GM19468 (cell line): ENCODE measurements around the gene CLECL1.

Source experiments
- ATAC-seq: cut with Tn5 transposase; IDR thresholded peaks from one replicate; pipeline ENCODE4 v1.9.1; 2021; ENCODE audit warnings: mild to moderate bottlenecking, moderate library complexity, moderate number of reproducible peaks; ENCODE audit not compliant: unreplicated experiment; ENCODE audit errors: extremely low read depth

The CLECL1 gene

GRCh38 chr12:9732921-9733461 lies at the start of gene CLECL1:
Gene CLECL1 (minus strand): TSS chr12:9733097.
- ATAC-seq = no peak

- no peak for ATAC-seq
These were observed 48.5 kb upstream of the CLECL1 start for GRCh38 chr12:9781360-9781759.

GRCh38 chr12:9779209-9779608 lies 46.3 kb upstream of the CLECL1 start:
- no peak for ATAC-seq

GRCh38 chr12:9776781-9777180 lies 43.9 kb upstream of the CLECL1 start:
- no peak for ATAC-seq

- no peak for ATAC-seq
These were observed 40.5 kb upstream of the CLECL1 start for GRCh38 chr12:9773216-9773877.

- ATAC-seq = no peak
These were observed 30.1 kb upstream of the CLECL1 start for GRCh38 chr12:9763025-9763424.

- ATAC-seq = no peak
These were observed 29.5 kb upstream of the CLECL1 start for GRCh38 chr12:9762369-9762768.

GRCh38 chr12:9761419-9761781 lies 28.5 kb upstream of the CLECL1 start:
- no peak for ATAC-seq

GRCh38 chr12:9760699-9761418 lies 28.0 kb upstream of the CLECL1 start, which contains the start of gene CD69:
Gene CD69 (minus strand): TSS chr12:9760901. CDS start chr12:9760820, 81 bp downstream.
- ATAC-seq = peak; percentile 13

- ATAC-seq = no peak
These were observed 27.2 kb upstream of the CLECL1 start for GRCh38 chr12:9760120-9760519.

- ATAC-seq = no peak
These were observed 26.8 kb upstream of the CLECL1 start for GRCh38 chr12:9759694-9760093.

GRCh38 chr12:9758119-9758518 lies 25.2 kb upstream of the CLECL1 start:
- no peak for ATAC-seq

- no peak for ATAC-seq
These were observed 24.6 kb upstream of the CLECL1 start for GRCh38 chr12:9757433-9758025.

- ATAC-seq = no peak
These were observed 23.8 kb upstream of the CLECL1 start for GRCh38 chr12:9756706-9757105.

- ATAC-seq = no peak
These were observed 23.3 kb upstream of the CLECL1 start for GRCh38 chr12:9756170-9756569.

- no peak for ATAC-seq
These were observed 22.7 kb upstream of the CLECL1 start for GRCh38 chr12:9755567-9755966.

- ATAC-seq = no peak
These were observed 22.1 kb upstream of the CLECL1 start for GRCh38 chr12:9755035-9755434.

- ATAC-seq = no peak
These were observed 21.4 kb upstream of the CLECL1 start for GRCh38 chr12:9754099-9754927.

- ATAC-seq = no peak
These were observed 20.6 kb upstream of the CLECL1 start for GRCh38 chr12:9753498-9753897.

- no peak for ATAC-seq
These were observed 20.2 kb upstream of the CLECL1 start for GRCh38 chr12:9753073-9753472.
